ENCODE data around the gene SPNS1.
"Not testable (repeated sequence)": the region's sequence is repeated elsewhere in the genome, so short reads cannot be mapped to it uniquely, and the experiment has no call there.

Gene SPNS1

GRCh38 chr16:28958216-28958615, 16.4 kb upstream of the SPNS1 start:
- no peak for DNase-seq

GRCh38 chr16:28958836-28959235, 15.7 kb upstream of the SPNS1 start:
- no peak for DNase-seq

- no peak for DNase-seq
Measured at GRCh38 chr16:28964072-28964471, 10.5 kb upstream of the SPNS1 start.

- no peak for DNase-seq
Measured at GRCh38 chr16:28964496-28964895, 10.1 kb upstream of the SPNS1 start.

- no peak for DNase-seq
Measured at GRCh38 chr16:28967156-28967555, 7.4 kb upstream of the SPNS1 start.

- not testable (repeated sequence) for DNase-seq
Measured at GRCh38 chr16:28969696-28970095, 4.9 kb upstream of the SPNS1 start.

GRCh38 chr16:28974007-28974436, 556 bp upstream of the SPNS1 start:
- peak; percentile 27 for DNase-seq

GRCh38 chr16:28975158-28975599, 601 bp downstream of the SPNS1 start:
- no peak for DNase-seq

- DNase-seq = no peak
Measured at GRCh38 chr16:28977703-28978662, 3.4 kb downstream of the SPNS1 start.

- not testable (repeated sequence) for DNase-seq
Measured at GRCh38 chr16:28980330-28980729, 5.8 kb downstream of the SPNS1 start.

GRCh38 chr16:28980929-28981328, 6.4 kb downstream of the SPNS1 start:
- DNase-seq = no peak

GRCh38 chr16:28981517-28981916, 6.9 kb downstream of the SPNS1 start:
- no peak for DNase-seq

GRCh38 chr16:28982418-28982817, 7.8 kb downstream of the SPNS1 start:
- DNase-seq = no peak

GRCh38 chr16:28982949-28983348, 8.4 kb downstream of the SPNS1 start:
- DNase-seq = no peak

- DNase-seq = no peak
Measured at GRCh38 chr16:28983644-28984043, 9.1 kb downstream of the SPNS1 start.

- DNase-seq = no peak
Measured at GRCh38 chr16:28984091-28984490, 9.5 kb downstream of the SPNS1 start.

- DNase-seq = no peak
Measured at GRCh38 chr16:28984619-28985135, 10.1 kb downstream of the SPNS1 start, which contains the start of gene LAT. LAT (plus strand) TSS chr16:28985052; CDS start chr16:28985418, 366 bp downstream.

GRCh38 chr16:28985211-28986041, 10.8 kb downstream of the SPNS1 start:
- no peak for DNase-seq

- no peak for DNase-seq
Measured at GRCh38 chr16:28986046-28986445, 11.5 kb downstream of the SPNS1 start.

- no peak for DNase-seq
Measured at GRCh38 chr16:28986492-28986891, 11.9 kb downstream of the SPNS1 start.

GRCh38 chr16:28987170-28987853, 12.7 kb downstream of the SPNS1 start:
- no peak for DNase-seq

- DNase-seq = no peak
Measured at GRCh38 chr16:28989363-28989762, 14.8 kb downstream of the SPNS1 start.
